Spleen (tissue), 7 donors: ENCODE data around the gene CLMN.

Experiments
- CTCF ChIP-seq, 11 experiments: fragments of 200-600 bp in 7 of 11; fragments of 450-650 bp in 4 of 11; sonication (generic) in 4 of 11; IDR thresholded peaks in 8 of 11; conservative IDR thresholded peaks in 3 of 11; 1 replicate in 7 of 11; 2 replicates in 4 of 11; pipeline versions ENCODE4 v1.4.0 to v1.8.0; 2016 to 2021; ENCODE audit warnings: antibody characterized with exemption in 11 of 11, inconsistent platforms in 4 of 11, mild to moderate bottlenecking in 1 of 11
- POLR2A ChIP-seq, 3 donors: fragments of 450-650 bp; IDR thresholded peaks; one replicate each; pipeline ENCODE4 v1.5.1; 2017; ENCODE audit warnings: antibody characterized with exemption in 3 of 3, mild to moderate bottlenecking in 1 of 3
- donor health status: DM: no; HTN: no; CAD: no; lungs with moderate emphysema.
- donor health status: DM: no; HTN: no; CAD: no.
- donor health status: DM: no; HTN: no; CAD: no.

GRCh38 chr14:95150910-95151309 is 168.8 kb downstream of the CLMN start:
- TF ChIP-seq CTCF (IDR thresholded peaks at IDR 0.05 in 8 of 11, conservative IDR thresholded peaks at IDR 0.05 in 3 of 11) (no peak), POLR2A (IDR thresholded peaks at IDR 0.05) (no peak)
